GM12873 (cell line): ENCODE data around the gene EDEM1.

Source experiments
- CTCF ChIP-seq: IDR thresholded peaks from 2 replicates; pipeline ENCODE4 v1.5.1; 2012; ENCODE audit warnings: low read depth, mild to moderate bottlenecking, moderate library complexity, low read length, control low read depth; ENCODE audit not compliant: insufficient read depth; ENCODE audit errors: missing control alignments

Gene EDEM1

GRCh38 chr3:5190147-5190791 is 2.8 kb downstream of the EDEM1 start:
- no peak for TF ChIP-seq CTCF

GRCh38 chr3:5191555-5192304 is 4.2 kb downstream of the EDEM1 start:
- no peak for TF ChIP-seq CTCF

GRCh38 chr3:5192571-5193365 is 5.3 kb downstream of the EDEM1 start:
- TF ChIP-seq CTCF = no peak

- TF ChIP-seq CTCF = no peak
Measured at GRCh38 chr3:5194341-5194740, 6.8 kb downstream of the EDEM1 start.

GRCh38 chr3:5194801-5195509 is 7.4 kb downstream of the EDEM1 start:
- no peak for TF ChIP-seq CTCF

GRCh38 chr3:5195605-5196004 is 8.1 kb downstream of the EDEM1 start:
- TF ChIP-seq CTCF = peak; percentile 4
